AML-193 (cell line): ENCODE results near the gene SCD5.

Experiments
- DNase-seq, 2 experiments: peaks; one replicate each; lab custom pipeline; 2025; lab: John Stamatoyannopoulos, UW

Gene SCD5

DNA sequence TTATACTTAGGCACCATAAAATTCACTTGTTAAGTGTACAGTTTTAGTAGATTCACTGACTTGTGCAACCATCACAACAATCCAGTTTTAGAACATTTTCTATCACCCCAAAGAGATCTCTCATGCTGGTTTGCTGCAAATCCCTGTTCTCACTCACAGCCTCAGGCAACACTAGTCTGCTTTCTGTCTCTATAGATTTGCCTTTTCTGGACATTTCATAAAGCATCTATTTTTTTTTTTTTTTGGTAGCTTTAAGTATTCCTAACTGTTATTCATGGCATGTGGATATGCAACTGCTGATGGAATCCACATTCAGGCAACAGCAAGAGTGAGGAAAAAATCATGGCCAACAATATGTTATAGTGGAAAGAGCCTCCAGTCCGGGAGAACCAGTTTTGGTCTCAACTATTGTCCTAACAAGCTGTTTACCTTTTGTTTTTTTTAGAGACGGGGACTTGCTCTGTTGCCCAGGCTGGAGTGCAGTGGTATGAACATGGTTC lies 209.8 kb downstream of the SCD5 start:
- DNase-seq = no peak

DNA sequence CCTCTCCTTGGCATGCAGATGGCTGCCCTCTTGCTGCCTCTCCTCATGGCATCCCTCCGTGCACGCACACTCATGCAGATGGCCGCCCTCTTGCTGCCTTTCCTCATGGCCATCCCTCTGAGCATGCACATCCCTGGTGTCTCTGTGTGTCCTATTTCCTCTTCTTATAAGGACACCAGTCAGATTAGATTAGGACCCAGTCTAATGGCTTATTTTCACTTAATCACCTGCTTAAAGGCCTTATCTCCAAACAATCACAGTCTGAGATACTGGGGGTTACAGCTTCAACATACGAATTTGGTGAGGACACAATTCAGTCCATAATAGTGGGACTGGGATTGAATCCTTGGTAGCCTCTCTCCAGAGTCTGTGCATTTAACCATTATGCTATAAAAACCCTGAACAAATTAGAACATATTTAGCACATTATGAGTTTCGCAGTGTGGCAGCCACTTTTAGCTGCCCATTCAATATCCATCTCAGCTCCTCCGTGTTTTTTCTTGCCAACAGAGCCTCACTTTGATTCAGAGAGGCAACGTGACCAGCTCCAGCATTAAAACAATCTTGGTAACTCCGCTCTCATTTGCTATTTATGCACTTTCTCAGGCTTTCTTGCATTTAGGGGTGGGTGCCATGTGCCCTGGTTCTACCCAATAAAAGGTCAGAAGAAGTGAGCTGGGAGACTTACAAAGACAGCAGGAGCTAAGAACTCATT lies 210.6 kb downstream of the SCD5 start:
- no peak for DNase-seq

DNA sequence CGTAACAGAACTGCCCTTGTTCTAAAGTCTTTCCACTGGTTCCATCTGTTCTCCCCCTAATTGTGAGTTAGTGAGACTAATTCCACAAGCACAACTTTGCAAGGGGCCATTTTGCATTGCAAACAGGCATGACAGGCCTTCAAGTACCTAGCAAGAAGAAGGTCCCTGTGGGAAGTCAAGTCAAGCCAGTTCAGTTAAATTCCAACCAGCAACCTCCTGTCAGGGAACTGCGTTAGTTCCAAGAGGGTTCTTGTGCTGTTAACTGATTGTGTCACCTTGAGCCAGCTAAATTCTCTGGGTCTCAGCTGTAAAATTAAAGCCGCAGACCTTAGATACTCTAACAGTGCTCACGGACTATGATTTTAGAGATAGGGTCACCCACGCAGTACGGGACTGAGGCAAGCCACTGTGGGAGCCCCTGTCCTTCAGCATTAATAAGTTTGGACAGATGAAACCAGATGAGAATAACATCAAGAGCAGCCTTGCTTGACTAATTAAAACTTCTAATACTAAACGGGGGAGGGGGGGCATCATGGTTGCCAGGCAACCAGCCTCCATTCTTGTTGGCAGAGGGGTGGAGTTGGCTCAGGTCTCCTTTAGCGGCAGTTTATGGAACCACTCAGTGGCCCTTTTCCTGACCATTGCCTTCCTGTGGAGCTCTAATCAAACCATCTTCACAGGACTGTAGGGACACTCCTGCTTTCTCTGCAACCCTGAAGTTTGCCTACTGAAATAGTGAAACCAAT lies 212.7 kb downstream of the SCD5 start:
- DNase-seq = no peak

DNA sequence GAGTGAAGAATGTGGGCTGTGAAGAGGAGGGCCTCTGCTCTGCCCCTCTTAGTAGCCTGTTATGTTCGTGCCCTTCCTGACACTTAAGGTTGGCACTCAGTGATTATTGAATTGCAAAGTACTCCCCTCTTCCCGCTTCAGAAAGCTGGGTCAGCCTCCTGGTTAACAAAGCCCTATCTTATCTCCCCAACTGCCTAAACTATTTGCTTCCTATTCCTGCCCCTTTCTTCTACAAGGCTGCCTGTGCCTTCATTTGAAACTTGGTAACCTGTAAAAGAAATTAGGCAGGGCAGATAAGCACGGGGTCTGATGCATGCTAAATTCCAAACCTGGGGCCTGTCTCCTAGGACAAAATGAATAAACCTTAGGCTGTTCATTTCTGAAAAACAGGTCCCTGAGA lies 213.7 kb downstream of the SCD5 start:
- no peak for DNase-seq

DNA sequence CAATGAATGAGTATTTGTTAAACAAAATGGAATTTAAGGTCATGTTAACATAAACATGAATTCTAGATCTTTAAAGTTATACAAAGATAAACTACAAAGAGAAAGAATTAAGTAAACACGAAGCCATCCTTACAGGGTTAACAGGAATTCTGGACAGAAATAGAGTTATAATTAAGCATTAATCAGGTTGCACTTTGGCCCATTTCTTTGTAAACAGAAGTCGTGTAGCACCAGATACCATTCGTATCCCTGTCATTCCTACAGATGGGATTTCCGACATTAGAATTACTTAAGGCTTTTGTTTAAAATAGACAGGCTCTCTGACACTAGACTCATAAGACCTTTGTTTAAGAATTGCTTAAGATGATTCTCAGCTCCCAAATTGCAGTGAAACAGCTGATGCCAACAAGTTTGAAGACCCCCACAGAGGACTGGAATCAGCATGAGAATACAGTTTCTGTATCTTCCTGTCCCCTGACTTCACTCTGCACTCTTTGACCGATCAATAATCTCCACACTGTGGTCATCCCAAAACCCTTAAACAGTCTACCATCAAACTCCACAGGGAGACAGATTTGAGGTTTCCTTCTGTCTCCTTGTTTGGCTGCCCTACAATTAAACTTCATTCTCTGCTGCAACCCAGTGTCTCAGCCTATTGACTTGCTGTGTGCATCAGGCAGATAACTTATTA lies 214.6 kb downstream of the SCD5 start:
- no peak for DNase-seq

DNA sequence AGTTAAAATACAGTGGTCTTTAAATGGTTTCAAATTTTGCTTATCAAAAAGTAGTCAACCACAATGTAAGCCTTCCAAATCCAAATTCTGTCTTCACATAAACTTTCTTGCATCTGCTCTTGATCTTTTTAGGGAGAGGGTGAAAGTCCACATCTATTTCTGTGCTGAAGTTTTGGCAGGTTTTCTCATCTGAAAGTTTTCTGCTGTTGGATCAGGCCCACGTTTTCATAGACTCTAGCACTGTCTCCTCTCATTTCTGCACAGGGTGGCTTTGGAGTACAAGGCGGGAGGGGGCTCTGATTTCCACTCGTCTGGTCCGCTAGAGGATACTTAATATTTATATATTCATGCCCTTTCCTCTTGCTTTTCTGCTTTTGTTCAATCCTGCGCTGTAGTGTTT lies 218.7 kb downstream of the SCD5 start:
- no peak for DNase-seq
